Mucosa of descending colon (tissue), 3 donors: ENCODE results near the gene CHIT1. TPM values are rescaled to one million over a fixed set of nuclear protein-coding genes. Genes with fewer than 3 reads are reported as not detected.

ENCODE experiments used
- ATAC-seq: fragments of 200-7000 bp; cut with Tn5 transposase; one replicate; pipeline ENCODE4 v1.9.1; 2020; ENCODE audit warnings: mild to moderate bottlenecking, moderate library complexity
- DNase-seq, 3 donors: peaks; one replicate each; pipeline ENCODE4 v3.0.0-alpha.2; 2020
- H3K36me3 ChIP-seq: fragments of 200-600 bp; one replicate; pipeline ENCODE4 v1.8.0; 2021; ENCODE audit warnings: low read depth, mild to moderate bottlenecking
- H3K4me1 ChIP-seq: fragments of 200-600 bp; one replicate; pipeline ENCODE4 v1.8.0; 2021; ENCODE audit warnings: low read depth, mild to moderate bottlenecking
- H3K4me3 ChIP-seq: fragments of 200-600 bp; one replicate; pipeline ENCODE4 v1.8.0; 2021; ENCODE audit warnings: mild to moderate bottlenecking
- H3K9me3 ChIP-seq: fragments of 200-600 bp; one replicate; pipeline ENCODE4 v1.8.0; 2021; ENCODE audit warnings: mild to moderate bottlenecking
- CTCF ChIP-seq: fragments of 200-600 bp; IDR thresholded peaks from one replicate; pipeline ENCODE4 v1.8.0; 2022; ENCODE audit warnings: antibody characterized with exemption, mild to moderate bottlenecking
- intact Hi-C, 2 donors: fragments of 100-400 bp; cut with DNase I in 1 of 2; cut with micrococcal nuclease in 1 of 2; formaldehyde crosslinking; loops; one replicate each; pipeline versions ENCODE4 v1.11.0 to v1.11.1; 2022; cut with DNase I, micrococcal nuclease
- total RNA-seq, 3 donors: library from RNA; stranded (reverse); fragmentation: NEBNext Ultra II Directional in 2 of 3; extraction: Animal tissue kit (Norgen Biotek cat#: 25700) in 2 of 3; gene quantifications; one replicate each; pipeline versions ENCODE4 v1.2.1 to v1.2.4, GENCODE V29; 2021 to 2023
- donor health status: DM: no; HTN: no; CAD: no; lungs with moderate emphysema.
- donor health status: DM: no; HTN: no; CAD: no.
- donor health status: DM: no; HTN: yes; CAD: no.

The CHIT1 gene
- total RNA-seq, 3 donors from 2014 or later = 0.13 to 0.96 TPM; not detected in 1

- Histone ChIP-seq H3K4me1 (peaks cover 3% of the 10 kb centered on the region), H3K36me3 (no peaks in the 10 kb centered on the region), H3K9me3 (no peaks in the 10 kb centered on the region), H3K4me3 (no peak within 1 kb of the TSS)
- DNase-seq (no peak), ATAC-seq (peak; percentile 36)
- no peak for TF ChIP-seq CTCF
- intact Hi-C loops = no loop called here
These were observed 42.8 kb downstream of the CHIT1 start, which contains the start of gene CHI3L1 for GRCh38 chr1:203186446-203187303. Gene CHI3L1, minus strand, starts transcription at chr1:203186704. Its CDS starts 81 bp downstream, at chr1:203186623.

- H3K9me3 ChIP-seq = no peaks in the 10 kb centered on the region
- H3K4me3 ChIP-seq = no peak overlapping the region
- no peak for ATAC-seq
- peaks cover 3% of the 10 kb centered on the region for H3K4me1 ChIP-seq
- DNase-seq = no peak
- no peak for TF ChIP-seq CTCF
- intact Hi-C loops = no loop called here
- H3K36me3 ChIP-seq = no peaks in the 10 kb centered on the region
These were observed 43.4 kb downstream of the CHIT1 start for GRCh38 chr1:203186091-203186445.

GRCh38 chr1:203185585-203185984 lies 43.9 kb downstream of the CHIT1 start:
- intact Hi-C loops = no loop called here
- Histone ChIP-seq H3K9me3 (no peaks in the 10 kb centered on the region), H3K4me3 (no peak overlapping the region), H3K36me3 (no peaks in the 10 kb centered on the region), H3K4me1 (peaks cover 3% of the 10 kb centered on the region)
- no peak for TF ChIP-seq CTCF
- no peak for DNase-seq
- ATAC-seq = no peak

GRCh38 chr1:203185061-203185461 lies 44.4 kb downstream of the CHIT1 start:
- H3K4me3 ChIP-seq = no peak overlapping the region
- no peaks in the 10 kb centered on the region for H3K9me3 ChIP-seq
- intact Hi-C loops = no loop called here
- DNase-seq (no peak), ATAC-seq (no peak)
- H3K4me1 ChIP-seq = peaks cover 3% of the 10 kb centered on the region
- TF ChIP-seq CTCF = no peak
- H3K36me3 ChIP-seq = no peaks in the 10 kb centered on the region

- DNase-seq (no peak), ATAC-seq (no peak)
- intact Hi-C loops = no loop called here
- Histone ChIP-seq H3K4me1 (peaks cover 3% of the 10 kb centered on the region), H3K4me3 (no peak overlapping the region), H3K36me3 (no peaks in the 10 kb centered on the region), H3K9me3 (no peaks in the 10 kb centered on the region)
- no peak for TF ChIP-seq CTCF
These were observed 45.0 kb downstream of the CHIT1 start for GRCh38 chr1:203184467-203184866.
